ENCODE data around the gene PMEL.
"Not testable (repeated sequence)": the region's sequence is repeated elsewhere in the genome, so short reads cannot be mapped to it uniquely, and the experiment has no call there.

Gene PMEL

GRCh38 chr12:55925870-55926737 lies 39.7 kb downstream of the PMEL start:
- DNase-seq (ENCODE audit: low read depth in 1 of 2, low spot score in 1 of 2) = no peak

DNA sequence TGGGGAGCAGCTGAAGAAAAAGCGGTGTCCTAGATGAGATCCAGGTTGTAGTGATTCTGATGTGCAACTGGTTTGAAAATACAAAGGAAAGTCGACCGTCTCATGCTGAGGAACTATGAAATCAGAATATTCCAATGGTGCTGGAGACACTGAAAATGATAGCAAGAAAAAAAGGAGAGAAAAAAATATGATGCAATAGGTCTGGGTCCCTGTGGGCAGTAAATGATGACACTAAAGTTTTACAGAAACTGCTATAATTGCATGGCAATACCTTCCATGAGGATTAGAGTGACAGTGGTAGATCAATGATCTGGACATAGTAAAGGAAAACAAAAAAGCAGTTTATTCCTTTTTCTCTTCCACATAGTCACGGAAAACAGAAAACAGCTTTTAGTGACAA lies 40.5 kb downstream of the PMEL start:
- no peak for DNase-seq (ENCODE audit: low read depth in 1 of 2, low spot score in 1 of 2)

- DNase-seq (ENCODE audit: low read depth in 1 of 2, low spot score in 1 of 2) = not testable (repeated sequence)
Observed at GRCh38 chr12:55923648-55924047, 42.2 kb downstream of the PMEL start.

GRCh38 chr12:55922126-55922525 lies 43.7 kb downstream of the PMEL start:
- no peak for DNase-seq (ENCODE audit: low read depth in 1 of 2, low spot score in 1 of 2)

GRCh38 chr12:55919032-55919431 lies 46.8 kb downstream of the PMEL start:
- not testable (repeated sequence) for DNase-seq (ENCODE audit: low read depth in 1 of 2, low spot score in 1 of 2)

GRCh38 chr12:55915482-55915859 lies 50.4 kb downstream of the PMEL start:
- DNase-seq (ENCODE audit: low read depth in 1 of 2, low spot score in 1 of 2) = no peak

DNA sequence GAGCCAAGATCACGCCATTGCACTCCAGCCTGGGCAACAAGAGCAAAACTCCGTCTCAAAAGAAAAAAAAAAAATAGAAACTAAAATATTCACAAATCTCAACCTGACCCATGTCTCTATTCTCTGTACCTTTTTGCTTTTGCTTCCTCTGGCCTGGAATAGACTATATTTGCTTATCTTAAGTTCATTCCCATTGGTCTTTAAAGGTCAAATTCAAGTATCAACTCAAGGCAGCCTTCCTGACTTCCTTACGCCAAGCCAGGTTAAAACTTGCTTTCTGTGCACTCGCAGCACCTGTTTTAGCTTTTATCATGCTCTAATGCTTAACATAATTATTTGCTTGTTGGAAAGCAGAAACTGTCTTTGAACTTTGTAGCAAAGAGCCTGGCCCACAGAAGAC lies 52.9 kb downstream of the PMEL start:
- no peak for DNase-seq (ENCODE audit: low read depth in 1 of 2, low spot score in 1 of 2)

GRCh38 chr12:55909513-55909884 lies 56.3 kb downstream of the PMEL start:
- DNase-seq (ENCODE audit: low read depth in 1 of 2, low spot score in 1 of 2) = no peak

GRCh38 chr12:55908726-55909512 lies 56.9 kb downstream of the PMEL start:
- DNase-seq (ENCODE audit: low read depth in 1 of 2, low spot score in 1 of 2) = no peak

DNA sequence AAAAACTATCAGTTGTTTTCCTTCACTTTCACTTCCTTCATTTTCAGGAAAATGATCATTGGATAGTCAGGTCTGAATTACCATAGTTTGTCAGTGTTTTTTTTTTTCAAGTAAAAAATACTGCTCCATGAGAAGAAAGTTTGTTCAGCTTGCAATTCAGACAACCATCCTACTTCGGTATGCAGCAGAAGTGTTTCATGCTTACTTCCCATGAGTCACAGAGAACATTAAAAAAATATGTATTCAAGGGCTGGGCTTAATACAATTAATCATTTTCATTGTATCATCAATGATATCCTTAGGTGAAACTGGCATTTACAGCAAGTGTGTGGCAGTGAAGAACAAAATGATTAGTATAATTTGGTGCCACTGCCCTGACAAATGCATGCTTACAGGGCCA lies 59.8 kb downstream of the PMEL start:
- DNase-seq (ENCODE audit: low read depth in 1 of 2, low spot score in 1 of 2) = no peak
